ENCODE results near the gene FITM1. TPM values are rescaled to one million over a fixed set of nuclear protein-coding genes. Genes with fewer than 3 reads are reported as not detected.

The FITM1 gene
- total and polyA plus RNA-seq, 8 donors = 0.68 to 1.5 (median 0.99) TPM

DNA sequence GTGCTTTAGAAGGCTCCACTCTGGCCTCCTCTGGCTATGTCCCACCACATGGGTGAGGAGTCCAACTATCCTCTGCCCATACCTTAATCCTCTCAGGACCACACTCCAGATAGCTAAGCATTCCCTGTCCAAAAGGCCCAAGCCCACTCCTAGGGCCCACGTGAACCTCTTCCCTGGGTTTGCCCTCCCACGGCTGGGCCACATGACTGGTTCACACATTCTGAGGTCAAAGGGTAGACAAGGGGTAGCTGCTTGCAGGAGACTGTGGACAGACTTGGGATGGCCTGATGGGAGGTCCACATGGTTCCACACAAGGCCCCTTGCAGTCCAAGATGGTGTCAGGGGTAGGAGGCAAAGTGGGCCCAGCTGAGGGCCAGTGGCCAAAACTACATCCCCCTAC is 42.4 kb upstream of the FITM1 start:
- H3K27ac ChIP-seq = no peak overlapping the region
- no peak overlapping the region for H3K4me3 ChIP-seq
- DNase-seq (peak in 1 of 4 donors; percentile 17), ATAC-seq (no peak)
- no peaks in the 10 kb centered on the region for H3K9me3 ChIP-seq
- TF ChIP-seq, protein P1, sequence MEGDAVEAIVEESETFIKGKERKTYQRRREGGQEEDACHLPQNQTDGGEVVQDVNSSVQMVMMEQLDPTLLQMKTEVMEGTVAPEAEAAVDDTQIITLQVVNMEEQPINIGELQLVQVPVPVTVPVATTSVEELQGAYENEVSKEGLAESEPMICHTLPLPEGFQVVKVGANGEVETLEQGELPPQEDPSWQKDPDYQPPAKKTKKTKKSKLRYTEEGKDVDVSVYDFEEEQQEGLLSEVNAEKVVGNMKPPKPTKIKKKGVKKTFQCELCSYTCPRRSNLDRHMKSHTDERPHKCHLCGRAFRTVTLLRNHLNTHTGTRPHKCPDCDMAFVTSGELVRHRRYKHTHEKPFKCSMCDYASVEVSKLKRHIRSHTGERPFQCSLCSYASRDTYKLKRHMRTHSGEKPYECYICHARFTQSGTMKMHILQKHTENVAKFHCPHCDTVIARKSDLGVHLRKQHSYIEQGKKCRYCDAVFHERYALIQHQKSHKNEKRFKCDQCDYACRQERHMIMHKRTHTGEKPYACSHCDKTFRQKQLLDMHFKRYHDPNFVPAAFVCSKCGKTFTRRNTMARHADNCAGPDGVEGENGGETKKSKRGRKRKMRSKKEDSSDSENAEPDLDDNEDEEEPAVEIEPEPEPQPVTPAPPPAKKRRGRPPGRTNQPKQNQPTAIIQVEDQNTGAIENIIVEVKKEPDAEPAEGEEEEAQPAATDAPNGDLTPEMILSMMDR (IDR thresholded peaks at IDR 0.05) = no peak
- peaks cover 4 to 14% of the 10 kb centered on the region in 2 donors for H3K4me1 ChIP-seq
- intact Hi-C loops (cut with DNase I) = no loop called here
- no peaks in the 10 kb centered on the region for H3K27me3 ChIP-seq
- H3K36me3 ChIP-seq = no peaks in the 10 kb centered on the region

- Histone ChIP-seq H3K4me1 (peaks cover 4 to 25% of the 10 kb centered on the region in 2 donors), H3K9me3 (no peaks in the 10 kb centered on the region), H3K36me3 (no peaks in the 10 kb centered on the region), H3K27ac (no peak overlapping the region), H3K4me3 (no peak overlapping the region), H3K27me3 (no peaks in the 10 kb centered on the region)
- intact Hi-C loops (cut with DNase I) = loop anchor here in 1 of 2 donors (10.0 kb wide), 1 partner anchor 75 kb away; no protein-coding TSS in a partner anchor
- ATAC-seq (no peak), DNase-seq (no peak)
- TF ChIP-seq, protein P1 (IDR thresholded peaks at IDR 0.05) = no peak
These were observed 40.6 kb upstream of the FITM1 start for GRCh38 chr14:24089890-24090289.

DNA sequence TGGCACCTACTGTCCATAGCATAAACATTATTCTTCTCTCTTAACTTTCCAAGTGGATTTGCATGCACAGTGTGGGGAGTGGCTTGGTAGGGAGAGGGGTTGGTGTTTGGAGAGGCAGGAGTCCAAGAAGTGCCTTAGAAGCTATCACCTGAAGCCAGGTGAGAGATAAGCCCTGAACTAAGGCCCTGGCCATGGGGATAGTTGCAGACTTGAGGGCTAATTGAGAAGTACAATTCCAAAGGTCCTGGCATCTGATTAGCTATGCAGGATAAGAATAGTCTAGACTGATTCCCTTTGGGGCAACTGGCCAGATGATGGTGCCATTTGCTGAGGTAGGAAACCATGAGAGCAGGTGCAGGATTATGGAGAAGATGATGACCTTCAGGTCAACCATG is 38.4 kb upstream of the FITM1 start:
- Histone ChIP-seq H3K27me3 (no peaks in the 10 kb centered on the region), H3K4me1 (peaks cover 6 to 36% of the 10 kb centered on the region in 2 donors), H3K9me3 (no peaks in the 10 kb centered on the region), H3K27ac (peak overlapping the region in 1 of 2 donors; percentile 95), H3K4me3 (no peak overlapping the region), H3K36me3 (peaks cover 0 to 4% of the 10 kb centered on the region in 2 donors)
- intact Hi-C loops (cut with DNase I) = loop anchor here in 1 of 2 donors (10.0 kb wide), 1 partner anchor 77 kb away; no protein-coding TSS in a partner anchor
- DNase-seq (no peak), ATAC-seq (no peak)
- TF ChIP-seq, protein P1 (IDR thresholded peaks at IDR 0.05) = no peak

- intact Hi-C loops (cut with DNase I) = loop anchor here in 1 of 2 donors (10.0 kb wide), 1 partner anchor 78 kb away; no protein-coding TSS in a partner anchor
- ATAC-seq (no peak), DNase-seq (peak in 1 of 4 donors; percentile 34)
- Histone ChIP-seq H3K27ac (peak overlapping the region in 1 of 2 donors; percentile 95), H3K36me3 (peaks cover 0 to 6% of the 10 kb centered on the region in 2 donors), H3K4me1 (peaks cover 6 to 36% of the 10 kb centered on the region in 2 donors), H3K27me3 (no peaks in the 10 kb centered on the region), H3K9me3 (no peaks in the 10 kb centered on the region), H3K4me3 (no peak overlapping the region)
- TF ChIP-seq, protein P1 (IDR thresholded peaks at IDR 0.05) = no peak
These were observed 37.8 kb upstream of the FITM1 start for GRCh38 chr14:24092505-24093206.

DNA sequence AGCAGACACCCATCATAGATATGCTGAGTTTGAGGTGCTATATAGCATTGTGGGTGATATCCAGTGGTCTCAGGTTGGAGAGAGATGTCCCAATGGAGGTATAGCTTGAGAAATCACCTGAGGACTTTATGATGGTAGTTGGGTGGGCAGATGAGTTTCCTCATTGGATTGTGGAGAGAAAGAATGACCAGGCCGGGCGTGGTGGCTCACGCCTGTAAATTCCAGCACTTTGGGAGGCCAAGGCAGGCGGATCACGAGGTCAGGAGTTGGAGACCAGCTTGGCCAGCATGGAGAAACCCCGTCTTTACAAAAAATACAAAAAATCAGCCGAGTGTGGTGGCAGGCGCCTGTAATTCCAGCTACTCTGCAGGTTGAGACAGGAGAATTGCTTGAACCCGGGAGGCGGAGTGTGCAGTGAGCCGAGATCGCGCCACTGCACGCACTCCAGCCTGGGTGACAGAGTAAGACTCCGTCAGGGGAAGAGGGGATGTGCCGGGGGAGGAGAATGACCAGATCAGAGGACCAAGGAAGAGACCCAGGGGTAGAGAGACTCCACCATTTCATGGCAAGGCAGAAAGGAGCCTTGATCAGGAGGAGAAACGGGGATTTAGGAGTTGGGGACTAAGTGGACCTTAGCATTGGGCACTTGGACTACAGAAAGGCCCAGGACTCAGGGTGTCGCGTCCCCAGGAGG is 37.1 kb upstream of the FITM1 start:
- Histone ChIP-seq H3K36me3 (peaks cover 0 to 13% of the 10 kb centered on the region in 2 donors), H3K27ac (peak overlapping the region; percentile 95), H3K4me1 (peaks cover 6 to 38% of the 10 kb centered on the region in 2 donors), H3K9me3 (no peaks in the 10 kb centered on the region), H3K27me3 (no peaks in the 10 kb centered on the region), H3K4me3 (peak overlapping the region in 1 of 2 donors; percentile 89)
- ATAC-seq (no peak), DNase-seq (peak in 2 of 4 donors; percentile 32 to 36)
- TF ChIP-seq, protein P1 (IDR thresholded peaks at IDR 0.05) = no peak
- intact Hi-C loops (cut with DNase I) = loop anchor here in 1 of 2 donors (10.0 kb wide), 1 partner anchor 79 kb away; no protein-coding TSS in a partner anchor
